GM12878 (cell line): ENCODE measurements around the gene TTC39A. TPM values are rescaled to one million over a fixed set of nuclear protein-coding genes. Genes with fewer than 3 reads are reported as not detected.

Source experiments
- BACH1 ChIP-seq: fragments of 450-650 bp; IDR thresholded peaks from 2 replicates; pipeline ENCODE4 v1.6.1; 2017; ENCODE audit warnings: mild to moderate bottlenecking, borderline replicate concordance
- IKZF2 ChIP-seq, 2 experiments: fragments of 450-650 bp; IDR thresholded peaks; 2 replicates each; pipeline ENCODE4 v1.6.1; 2017; ENCODE audit warnings: mild to moderate bottlenecking in 2 of 2, moderate library complexity in 2 of 2
- IRF3 ChIP-seq: fragments of 450-650 bp; IDR thresholded peaks from 2 replicates; pipeline ENCODE4 v1.6.1; 2014; ENCODE audit warnings: mild to moderate bottlenecking
- MYB ChIP-seq: fragments of 150-350 bp; IDR thresholded peaks from 2 replicates; pipeline ENCODE4 v1.6.1; 2014; ENCODE audit warnings: mild to moderate bottlenecking, low read depth, low read length, borderline replicate concordance
- PBX3 ChIP-seq: IDR thresholded peaks from 2 replicates; pipeline ENCODE4 v1.6.1; 2011; ENCODE audit warnings: mild to moderate bottlenecking, low read depth, low read length, moderate library complexity; ENCODE audit not compliant: insufficient replicate concordance
- REST ChIP-seq: IDR thresholded peaks from 2 replicates; pipeline ENCODE4 v1.6.1; 2012; ENCODE audit warnings: mild to moderate bottlenecking, low read depth, low read length
- TAF1 ChIP-seq: IDR thresholded peaks from 2 replicates; pipeline ENCODE4 v1.6.1; 2011; ENCODE audit warnings: mild to moderate bottlenecking, low read depth, low read length, borderline replicate concordance
- TCF3 ChIP-seq: IDR thresholded peaks from 2 replicates; pipeline ENCODE4 v1.6.1; 2012; ENCODE audit warnings: low read depth, mild to moderate bottlenecking, low read length, borderline replicate concordance; ENCODE audit not compliant: insufficient read depth
- polyA plus RNA-seq, 11 experiments: library from polyadenylated mRNA; depleted of rRNA in 4 of 11; unstranded in 6 of 11; stranded (reverse) in 5 of 11; fragments of >200 nt; fragmentation: Nextera tagmentation in 4 of 11; fragmentation: Illumina TruSeq in 1 of 11; extraction: Ambion mirVana in 4 of 11; extraction: Trizol in 1 of 11; gene quantifications; 1 replicate in 1 of 11; 2 replicates in 10 of 11; pipeline versions ENCODE4 v1.2.1 to v1.2.3, GENCODE V29; 2011 to 2016; ENCODE audit warnings: inconsistent platforms in 2 of 11, missing spikeins in 2 of 11, low read depth in 1 of 11
- total RNA-seq, 4 experiments: library from RNA; depleted of rRNA in 3 of 4; stranded (reverse); fragments of >200 nt in 3 of 4; fragmentation: Illumina TruSeq in 1 of 4; extraction: Trizol in 1 of 4; gene quantifications; 2 replicates each; pipeline versions ENCODE4 v1.2.1 to v1.2.3, GENCODE V29; 2013 to 2021
- TF ChIP-seq, protein P1 (sequence below): fragments of 450-650 bp; conservative IDR thresholded peaks from 2 replicates; pipeline ENCODE4 v1.6.1; 2017; ENCODE audit warnings: mild to moderate bottlenecking, moderate library complexity

TTC39A gene
- total and polyA plus RNA-seq, 10 of the 15 experiments (the other 5 are each of a cell fraction or from before 2014, with no cell fraction given): 0.18 to 3.0 (median 1.2) TPM

DNA sequence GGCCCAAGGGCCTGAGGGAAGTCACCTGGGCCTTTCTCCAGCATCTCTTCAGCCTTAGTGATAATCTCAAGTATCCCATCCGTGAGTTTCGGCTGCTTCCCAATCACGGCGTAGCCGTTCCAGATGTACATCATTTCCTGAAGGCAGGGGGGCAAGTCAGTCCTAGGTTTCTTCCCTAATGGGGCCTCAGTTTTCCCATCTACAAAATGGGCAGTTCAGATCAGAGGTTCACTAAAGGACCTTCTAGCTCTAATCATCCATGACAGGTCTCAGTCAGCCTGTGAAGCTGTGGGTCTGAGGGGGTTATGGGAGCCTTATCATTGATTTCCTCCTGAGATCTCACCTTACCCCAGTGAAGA lies 39.9 kb downstream of the TTC39A start (continued):
- TF ChIP-seq PBX3: no peak
- TF ChIP-seq MYB: no peak
- no peak for TF ChIP-seq REST
- TF ChIP-seq TAF1: no peak
- TF ChIP-seq TCF3: no peak
- TF ChIP-seq BACH1: no peak
- TF ChIP-seq, protein P1, sequence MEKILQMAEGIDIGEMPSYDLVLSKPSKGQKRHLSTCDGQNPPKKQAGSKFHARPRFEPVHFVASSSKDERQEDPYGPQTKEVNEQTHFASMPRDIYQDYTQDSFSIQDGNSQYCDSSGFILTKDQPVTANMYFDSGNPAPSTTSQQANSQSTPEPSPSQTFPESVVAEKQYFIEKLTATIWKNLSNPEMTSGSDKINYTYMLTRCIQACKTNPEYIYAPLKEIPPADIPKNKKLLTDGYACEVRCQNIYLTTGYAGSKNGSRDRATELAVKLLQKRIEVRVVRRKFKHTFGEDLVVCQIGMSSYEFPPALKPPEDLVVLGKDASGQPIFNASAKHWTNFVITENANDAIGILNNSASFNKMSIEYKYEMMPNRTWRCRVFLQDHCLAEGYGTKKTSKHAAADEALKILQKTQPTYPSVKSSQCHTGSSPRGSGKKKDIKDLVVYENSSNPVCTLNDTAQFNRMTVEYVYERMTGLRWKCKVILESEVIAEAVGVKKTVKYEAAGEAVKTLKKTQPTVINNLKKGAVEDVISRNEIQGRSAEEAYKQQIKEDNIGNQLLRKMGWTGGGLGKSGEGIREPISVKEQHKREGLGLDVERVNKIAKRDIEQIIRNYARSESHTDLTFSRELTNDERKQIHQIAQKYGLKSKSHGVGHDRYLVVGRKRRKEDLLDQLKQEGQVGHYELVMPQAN: no peak
- TF ChIP-seq IKZF2 (IDR thresholded peaks at IDR 0.05): no peak
- no peak for TF ChIP-seq IRF3
